GM23338 (cell line): ENCODE results near the gene IL1RAPL2. TPM values are rescaled to one million over a fixed set of nuclear protein-coding genes. Genes with fewer than 3 reads are reported as not detected.
A peak's percentile ranks its signal among the peaks of the same experiment; 100 is the strongest.

Experiments used
- ATAC-seq: fragments of 200-7000 bp; cut with Tn5 transposase; 3 replicates; pipeline ENCODE4 v1.9.1; 2020
- DNase-seq: peaks from one replicate; pipeline ENCODE4 v3.0.0-alpha.2; 2015; ENCODE audit warnings: low spot score
- H2AFZ ChIP-seq: fragments of 200-600 bp; sonication (generic); 2 replicates; pipeline ENCODE4 v1.8.0; 2016; ENCODE audit warnings: antibody characterized with exemption, mild to moderate bottlenecking, moderate library complexity
- H3F3A ChIP-seq: fragments of 200-600 bp; sonication (generic); replicated peaks from 2 replicates; pipeline ENCODE4 v1.8.0; 2017; ENCODE audit warnings: antibody characterized with exemption, mixed run types, low read depth
- H3K27ac ChIP-seq: fragments of 200-600 bp; sonication (generic); 2 replicates; pipeline ENCODE4 v1.6.1; 2016; ENCODE audit warnings: low read depth
- H3K27me3 ChIP-seq: fragments of 200-600 bp; sonication (generic); 2 replicates; pipeline ENCODE4 v1.8.0; 2016; ENCODE audit warnings: mild to moderate bottlenecking, mixed run types, moderate library complexity; ENCODE audit not compliant: insufficient read depth
- H3K36me3 ChIP-seq: fragments of 200-600 bp; sonication (generic); 2 replicates; pipeline ENCODE4 v1.8.0; 2016; ENCODE audit warnings: mild to moderate bottlenecking; ENCODE audit not compliant: insufficient read depth
- H3K4me1 ChIP-seq: fragments of 200-600 bp; sonication (generic); 2 replicates; pipeline ENCODE4 v1.8.0; 2016; ENCODE audit warnings: mild to moderate bottlenecking, moderate library complexity; ENCODE audit not compliant: insufficient read depth
- H3K4me2 ChIP-seq: fragments of 200-600 bp; sonication (generic); 2 replicates; pipeline ENCODE4 v1.7.1; 2017; ENCODE audit warnings: mixed run types
- H3K4me3 ChIP-seq: fragments of 200-600 bp; sonication (generic); 2 replicates; pipeline ENCODE4 v1.6.1; 2016; ENCODE audit warnings: mixed run types
- H3K79me2 ChIP-seq: fragments of 200-600 bp; sonication (generic); replicated peaks from 2 replicates; pipeline ENCODE4 v1.8.0; 2017; ENCODE audit warnings: mild to moderate bottlenecking; ENCODE audit not compliant: insufficient read depth
- H3K9me2 ChIP-seq: fragments of 200-600 bp; sonication (generic); 2 replicates; pipeline ENCODE4 v1.8.0; 2017; ENCODE audit not compliant: insufficient read depth
- H4K20me1 ChIP-seq: fragments of 200-600 bp; sonication (generic); replicated peaks from 2 replicates; pipeline ENCODE4 v1.8.0; 2017; ENCODE audit warnings: mild to moderate bottlenecking; ENCODE audit not compliant: insufficient read depth
- H3K27ac Mint-ChIP-seq: 2 replicates; pipeline ENCODE4 v1.8.0; 2020; ENCODE audit warnings: inconsistent platforms, mild to moderate bottlenecking, moderate library complexity, mixed read lengths
- H3K27me3 Mint-ChIP-seq: 3 replicates; pipeline ENCODE4 v1.8.0; 2022; ENCODE audit warnings: low read depth, mild to moderate bottlenecking, moderate library complexity, mixed read lengths, inconsistent platforms; ENCODE audit not compliant: insufficient read depth, poor library complexity
- H3K36me3 Mint-ChIP-seq: 3 replicates; pipeline ENCODE4 v1.8.0; 2021; ENCODE audit warnings: low read depth, mild to moderate bottlenecking, inconsistent platforms, moderate library complexity, mixed read lengths
- H3K4me1 Mint-ChIP-seq: 3 replicates; pipeline ENCODE4 v1.8.0; 2020; ENCODE audit warnings: mild to moderate bottlenecking, inconsistent platforms, mixed read lengths
- H3K4me3 Mint-ChIP-seq: 3 replicates; pipeline ENCODE4 v1.8.0; 2021; ENCODE audit warnings: moderate library complexity, mild to moderate bottlenecking, inconsistent platforms, mixed read lengths
- H3K9me3 Mint-ChIP-seq: 3 replicates; pipeline ENCODE4 v1.8.0; 2020; ENCODE audit warnings: moderate library complexity, mild to moderate bottlenecking, inconsistent platforms, mixed read lengths
- CREB1 ChIP-seq: fragments of 250-450 bp; sonication (Bioruptor Pico); IDR thresholded peaks from 2 replicates; pipeline ENCODE4 v1.5.0; 2020; ENCODE audit warnings: low read depth, mild to moderate bottlenecking, moderate library complexity
- EZH2 ChIP-seq: fragments of 200-600 bp; sonication (generic); IDR thresholded peaks from one replicate; pipeline ENCODE4 v1.8.0; 2017; ENCODE audit warnings: antibody characterized with exemption, mild to moderate bottlenecking, low read depth; ENCODE audit not compliant: unreplicated experiment
- EZH2phosphoT487 ChIP-seq: fragments of 200-600 bp; sonication (generic); IDR thresholded peaks from one replicate; pipeline ENCODE4 v1.8.1; 2018; ENCODE audit warnings: antibody characterized with exemption; ENCODE audit not compliant: unreplicated experiment
- JUNB ChIP-seq: IDR thresholded peaks from one replicate; pipeline ENCODE4 v1.6.1; 2016; ENCODE audit warnings: antibody characterized with exemption; ENCODE audit not compliant: unreplicated experiment
- NANOG ChIP-seq: IDR thresholded peaks from 2 replicates; pipeline ENCODE4 v1.6.1; 2016; ENCODE audit warnings: antibody characterized with exemption, borderline replicate concordance
- POLR2AphosphoS5 ChIP-seq: IDR thresholded peaks from 2 replicates; pipeline ENCODE4 v1.6.1; 2016; ENCODE audit warnings: antibody characterized with exemption, low read depth
- STAT1 ChIP-seq: IDR thresholded peaks from one replicate; pipeline ENCODE4 v1.6.1; 2016; ENCODE audit warnings: antibody characterized with exemption; ENCODE audit not compliant: unreplicated experiment
- ZNF114 ChIP-seq: fragments of 250-450 bp; sonication (Bioruptor Pico); IDR thresholded peaks from 2 replicates; pipeline ENCODE4 v1.5.0; 2020; ENCODE audit warnings: mild to moderate bottlenecking, moderate library complexity
- polyA plus RNA-seq: library from polyadenylated mRNA; unstranded; fragments of >200 nt; fragmentation: Nextera tagmentation; extraction: Ambion mirVana; gene quantifications from 2 replicates; pipeline ENCODE4 v1.2.1, GENCODE V29; 2016
- total RNA-seq: library from RNA; depleted of rRNA; stranded (reverse); fragments of >200 nt; shearing (Covaris generic); gene quantifications from 2 replicates; pipeline ENCODE4 v1.2.3, GENCODE V29; 2014
- TF ChIP-seq, protein P1 (sequence below): IDR thresholded peaks from one replicate; pipeline ENCODE4 v1.6.1; 2018; ENCODE audit warnings: antibody characterized with exemption; ENCODE audit not compliant: unreplicated experiment
- TF ChIP-seq, protein P2 (sequence below), 2 experiments: fragments of 200-600 bp in 1 of 2; sonication (generic) in 1 of 2; conservative IDR thresholded peaks; 2 replicates each; pipeline versions ENCODE4 v1.5.1 to v1.6.1; 2016 to 2017; ENCODE audit warnings: antibody characterized with exemption in 2 of 2, low read depth in 2 of 2, mild to moderate bottlenecking in 2 of 2, moderate library complexity in 1 of 2
- TF ChIP-seq, protein P3 (sequence below): IDR thresholded peaks from 2 replicates; pipeline ENCODE4 v1.6.1; 2016; ENCODE audit warnings: antibody characterized with exemption

IL1RAPL2 gene
- total and polyA plus RNA-seq, 2 experiments from 2014 or later: 0.80 to 0.94 TPM

DNA sequence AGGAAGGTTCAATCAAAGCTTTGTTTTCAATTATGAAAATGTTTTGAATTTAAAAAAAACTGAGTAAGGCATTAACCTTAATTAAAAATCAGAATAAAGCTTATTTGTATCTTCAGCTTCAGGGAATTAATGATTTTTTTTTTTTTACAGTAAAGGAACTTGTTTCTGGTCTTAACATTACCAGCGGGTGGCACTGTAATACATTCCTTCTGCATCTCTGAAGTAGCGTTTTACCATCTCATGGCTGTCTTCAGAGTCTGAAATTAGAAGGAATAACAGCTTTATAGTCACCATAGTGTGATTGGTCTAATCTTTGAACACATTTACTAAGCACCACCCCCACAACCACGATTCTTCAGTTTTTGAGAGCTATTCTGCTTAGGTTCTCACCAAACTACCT lies 102.6 kb downstream of the IL1RAPL2 start:
- Histone ChIP-seq H3K4me1 (no peaks in the 10 kb centered on the region), H3K9me2 (no peaks in the 10 kb centered on the region), H3K4me2 (no peak overlapping the region), H3K4me3 (no peak overlapping the region), H3K27me3 (no peaks in the 10 kb centered on the region), H3K79me2 (no peaks in the 10 kb centered on the region), H2AFZ (no peak overlapping the region), H3K36me3 (no peaks in the 10 kb centered on the region), H3K27ac (no peak overlapping the region), H3F3A (no peaks in the 10 kb centered on the region), H4K20me1 (no peaks in the 10 kb centered on the region)
- TF ChIP-seq, protein P1, sequence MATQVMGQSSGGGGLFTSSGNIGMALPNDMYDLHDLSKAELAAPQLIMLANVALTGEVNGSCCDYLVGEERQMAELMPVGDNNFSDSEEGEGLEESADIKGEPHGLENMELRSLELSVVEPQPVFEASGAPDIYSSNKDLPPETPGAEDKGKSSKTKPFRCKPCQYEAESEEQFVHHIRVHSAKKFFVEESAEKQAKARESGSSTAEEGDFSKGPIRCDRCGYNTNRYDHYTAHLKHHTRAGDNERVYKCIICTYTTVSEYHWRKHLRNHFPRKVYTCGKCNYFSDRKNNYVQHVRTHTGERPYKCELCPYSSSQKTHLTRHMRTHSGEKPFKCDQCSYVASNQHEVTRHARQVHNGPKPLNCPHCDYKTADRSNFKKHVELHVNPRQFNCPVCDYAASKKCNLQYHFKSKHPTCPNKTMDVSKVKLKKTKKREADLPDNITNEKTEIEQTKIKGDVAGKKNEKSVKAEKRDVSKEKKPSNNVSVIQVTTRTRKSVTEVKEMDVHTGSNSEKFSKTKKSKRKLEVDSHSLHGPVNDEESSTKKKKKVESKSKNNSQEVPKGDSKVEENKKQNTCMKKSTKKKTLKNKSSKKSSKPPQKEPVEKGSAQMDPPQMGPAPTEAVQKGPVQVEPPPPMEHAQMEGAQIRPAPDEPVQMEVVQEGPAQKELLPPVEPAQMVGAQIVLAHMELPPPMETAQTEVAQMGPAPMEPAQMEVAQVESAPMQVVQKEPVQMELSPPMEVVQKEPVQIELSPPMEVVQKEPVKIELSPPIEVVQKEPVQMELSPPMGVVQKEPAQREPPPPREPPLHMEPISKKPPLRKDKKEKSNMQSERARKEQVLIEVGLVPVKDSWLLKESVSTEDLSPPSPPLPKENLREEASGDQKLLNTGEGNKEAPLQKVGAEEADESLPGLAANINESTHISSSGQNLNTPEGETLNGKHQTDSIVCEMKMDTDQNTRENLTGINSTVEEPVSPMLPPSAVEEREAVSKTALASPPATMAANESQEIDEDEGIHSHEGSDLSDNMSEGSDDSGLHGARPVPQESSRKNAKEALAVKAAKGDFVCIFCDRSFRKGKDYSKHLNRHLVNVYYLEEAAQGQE: no peak
- TF ChIP-seq ZNF114 (CRISPR knock-in tag): no peak
- TF ChIP-seq, protein P2, sequence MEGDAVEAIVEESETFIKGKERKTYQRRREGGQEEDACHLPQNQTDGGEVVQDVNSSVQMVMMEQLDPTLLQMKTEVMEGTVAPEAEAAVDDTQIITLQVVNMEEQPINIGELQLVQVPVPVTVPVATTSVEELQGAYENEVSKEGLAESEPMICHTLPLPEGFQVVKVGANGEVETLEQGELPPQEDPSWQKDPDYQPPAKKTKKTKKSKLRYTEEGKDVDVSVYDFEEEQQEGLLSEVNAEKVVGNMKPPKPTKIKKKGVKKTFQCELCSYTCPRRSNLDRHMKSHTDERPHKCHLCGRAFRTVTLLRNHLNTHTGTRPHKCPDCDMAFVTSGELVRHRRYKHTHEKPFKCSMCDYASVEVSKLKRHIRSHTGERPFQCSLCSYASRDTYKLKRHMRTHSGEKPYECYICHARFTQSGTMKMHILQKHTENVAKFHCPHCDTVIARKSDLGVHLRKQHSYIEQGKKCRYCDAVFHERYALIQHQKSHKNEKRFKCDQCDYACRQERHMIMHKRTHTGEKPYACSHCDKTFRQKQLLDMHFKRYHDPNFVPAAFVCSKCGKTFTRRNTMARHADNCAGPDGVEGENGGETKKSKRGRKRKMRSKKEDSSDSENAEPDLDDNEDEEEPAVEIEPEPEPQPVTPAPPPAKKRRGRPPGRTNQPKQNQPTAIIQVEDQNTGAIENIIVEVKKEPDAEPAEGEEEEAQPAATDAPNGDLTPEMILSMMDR (conservative IDR thresholded peaks at IDR 0.05; ENCODE audit: low read depth in 2 of 2): peak; percentile 39 to 48
- Mint-ChIP-seq H3K4me3 (no peak overlapping the region), H3K9me3 (no peaks in the 10 kb centered on the region; the same call in 2 of the 3 replicates), H3K27ac (no peak overlapping the region), H3K4me1 (no peaks in the 10 kb centered on the region), H3K36me3 (no peaks in the 10 kb centered on the region), H3K27me3 (no peaks in the 10 kb centered on the region)
- ATAC-seq (no peak), DNase-seq (peak; percentile 33)

DNA sequence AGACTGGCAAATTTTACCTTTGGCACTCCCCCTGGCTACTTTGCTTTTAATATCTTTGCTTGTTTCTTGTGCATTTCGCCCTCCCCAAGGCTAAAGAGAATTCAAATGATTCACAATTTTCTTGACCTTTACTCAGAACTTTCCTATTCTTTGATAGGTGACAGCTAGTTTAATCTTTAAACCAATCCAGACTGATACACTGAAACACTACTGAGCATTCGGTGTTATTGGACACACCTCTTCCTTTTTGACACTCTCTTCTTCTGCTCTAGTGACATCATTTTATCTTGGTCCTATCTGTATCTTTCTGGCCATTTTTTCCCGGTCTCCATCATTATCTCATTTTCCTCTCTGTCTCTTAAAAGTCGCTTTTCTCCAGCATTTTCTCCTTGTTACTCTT lies 103.1 kb downstream of the IL1RAPL2 start:
- H3K27ac Mint-ChIP-seq: no peak overlapping the region
- H3K4me3 Mint-ChIP-seq: no peak overlapping the region
- Histone ChIP-seq H2AFZ (no peak overlapping the region), H3F3A (no peaks in the 10 kb centered on the region), H3K27ac (no peak overlapping the region), H3K4me1 (no peaks in the 10 kb centered on the region), H3K36me3 (no peaks in the 10 kb centered on the region), H3K4me2 (no peak overlapping the region), H4K20me1 (no peaks in the 10 kb centered on the region), H3K4me3 (no peak overlapping the region), H3K79me2 (no peaks in the 10 kb centered on the region), H3K27me3 (no peaks in the 10 kb centered on the region), H3K9me2 (no peaks in the 10 kb centered on the region)
- no peaks in the 10 kb centered on the region for H3K27me3 Mint-ChIP-seq
- ATAC-seq (no peak), DNase-seq (no peak)
- H3K36me3 Mint-ChIP-seq: no peaks in the 10 kb centered on the region
- no peaks in the 10 kb centered on the region for H3K4me1 Mint-ChIP-seq
- H3K9me3 Mint-ChIP-seq: no peaks in the 10 kb centered on the region; the same call in 2 of the 3 replicates
- no peak for TF ChIP-seq JUNB
- TF ChIP-seq POLR2AphosphoS5: no peak
- TF ChIP-seq, protein P2 (conservative IDR thresholded peaks at IDR 0.05; ENCODE audit: low read depth in 2 of 2): no peak
- TF ChIP-seq NANOG: no peak
- no peak for TF ChIP-seq ZNF114 (CRISPR knock-in tag)
- no peak for TF ChIP-seq CREB1 (CRISPR knock-in tag)
- TF ChIP-seq STAT1: no peak
- TF ChIP-seq EZH2phosphoT487: no peak
- no peak for TF ChIP-seq EZH2
- TF ChIP-seq, protein P1: no peak
- TF ChIP-seq, protein P3, sequence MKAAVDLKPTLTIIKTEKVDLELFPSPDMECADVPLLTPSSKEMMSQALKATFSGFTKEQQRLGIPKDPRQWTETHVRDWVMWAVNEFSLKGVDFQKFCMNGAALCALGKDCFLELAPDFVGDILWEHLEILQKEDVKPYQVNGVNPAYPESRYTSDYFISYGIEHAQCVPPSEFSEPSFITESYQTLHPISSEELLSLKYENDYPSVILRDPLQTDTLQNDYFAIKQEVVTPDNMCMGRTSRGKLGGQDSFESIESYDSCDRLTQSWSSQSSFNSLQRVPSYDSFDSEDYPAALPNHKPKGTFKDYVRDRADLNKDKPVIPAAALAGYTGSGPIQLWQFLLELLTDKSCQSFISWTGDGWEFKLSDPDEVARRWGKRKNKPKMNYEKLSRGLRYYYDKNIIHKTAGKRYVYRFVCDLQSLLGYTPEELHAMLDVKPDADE: no peak
